GM13976 (cell line): Measurements from ENCODE around the gene STXBP5.

Source experiments
- DNase-seq: peaks from one replicate; pipeline ENCODE4 v3.0.0; 2012; ENCODE audit warnings: low spot score
- in situ Hi-C: fragments of 300-500 bp; cut with MboI; formaldehyde crosslinking; loops from one replicate; pipeline ENCODE4 v1.12.0; 2022; ENCODE audit warnings: low sequenced_read_pairs, mixed read lengths, inconsistent platforms; ENCODE audit not compliant: unreplicated experiment
- TF ChIP-seq, protein P1 (sequence below): IDR thresholded peaks from 2 replicates; pipeline ENCODE4 v1.5.1; 2012; ENCODE audit warnings: borderline replicate concordance, mild to moderate bottlenecking; ENCODE audit not compliant: insufficient read depth; ENCODE audit errors: extremely low read depth, missing control alignments, control extremely low read depth

Gene STXBP5

DNA sequence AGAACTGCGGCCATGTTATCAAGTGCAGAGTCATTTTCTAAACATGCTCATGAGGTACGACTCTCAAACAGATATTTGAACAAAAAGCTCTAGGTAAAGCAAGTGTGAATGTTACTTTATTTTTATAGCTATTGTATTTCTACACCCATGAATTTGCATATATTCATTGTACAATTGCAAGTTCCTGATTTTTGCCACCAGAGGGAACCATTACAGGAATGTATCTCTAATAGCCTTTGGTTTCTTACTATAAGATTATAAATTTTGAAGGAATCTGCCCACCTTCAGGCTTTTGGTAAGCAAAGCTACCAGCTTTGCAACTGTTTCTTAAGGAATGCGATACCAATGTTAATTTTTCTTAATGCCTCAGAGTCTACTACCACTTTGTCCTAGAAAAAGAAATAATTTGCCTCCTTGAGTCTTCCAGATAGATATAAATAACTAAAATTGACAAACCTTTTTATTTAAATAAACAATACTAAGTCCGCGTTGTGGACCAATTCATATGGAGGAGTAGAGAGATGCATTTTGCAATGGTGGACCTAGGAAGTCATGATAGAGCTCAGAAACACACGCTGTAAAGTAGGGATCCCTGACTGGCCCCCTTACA is 178.8 kb downstream of the STXBP5 start:
- no peak for DNase-seq
- TF ChIP-seq, protein P1, sequence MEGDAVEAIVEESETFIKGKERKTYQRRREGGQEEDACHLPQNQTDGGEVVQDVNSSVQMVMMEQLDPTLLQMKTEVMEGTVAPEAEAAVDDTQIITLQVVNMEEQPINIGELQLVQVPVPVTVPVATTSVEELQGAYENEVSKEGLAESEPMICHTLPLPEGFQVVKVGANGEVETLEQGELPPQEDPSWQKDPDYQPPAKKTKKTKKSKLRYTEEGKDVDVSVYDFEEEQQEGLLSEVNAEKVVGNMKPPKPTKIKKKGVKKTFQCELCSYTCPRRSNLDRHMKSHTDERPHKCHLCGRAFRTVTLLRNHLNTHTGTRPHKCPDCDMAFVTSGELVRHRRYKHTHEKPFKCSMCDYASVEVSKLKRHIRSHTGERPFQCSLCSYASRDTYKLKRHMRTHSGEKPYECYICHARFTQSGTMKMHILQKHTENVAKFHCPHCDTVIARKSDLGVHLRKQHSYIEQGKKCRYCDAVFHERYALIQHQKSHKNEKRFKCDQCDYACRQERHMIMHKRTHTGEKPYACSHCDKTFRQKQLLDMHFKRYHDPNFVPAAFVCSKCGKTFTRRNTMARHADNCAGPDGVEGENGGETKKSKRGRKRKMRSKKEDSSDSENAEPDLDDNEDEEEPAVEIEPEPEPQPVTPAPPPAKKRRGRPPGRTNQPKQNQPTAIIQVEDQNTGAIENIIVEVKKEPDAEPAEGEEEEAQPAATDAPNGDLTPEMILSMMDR = no peak
- in situ Hi-C loops = no loop called here

DNA sequence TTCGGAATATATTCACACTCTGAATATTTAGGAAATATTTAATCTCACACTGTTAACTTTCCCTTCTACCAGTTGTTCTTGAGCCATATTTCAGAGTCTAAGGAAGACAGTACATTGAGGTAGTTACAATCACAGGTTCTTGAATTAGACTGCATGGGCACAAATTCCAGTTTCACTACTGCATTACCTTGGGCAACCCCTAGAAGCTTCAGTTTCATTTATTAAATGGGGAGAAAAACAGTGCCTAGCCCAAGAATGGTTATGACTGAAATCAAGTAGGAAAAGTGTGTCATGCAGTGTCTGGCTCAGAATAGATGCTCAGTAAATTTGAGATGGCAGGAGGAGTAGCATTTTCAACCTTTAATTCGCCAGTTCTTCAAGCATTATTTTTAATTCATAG is 179.8 kb downstream of the STXBP5 start:
- in situ Hi-C loops = no loop called here
- TF ChIP-seq, protein P1 = no peak
- no peak for DNase-seq

DNA sequence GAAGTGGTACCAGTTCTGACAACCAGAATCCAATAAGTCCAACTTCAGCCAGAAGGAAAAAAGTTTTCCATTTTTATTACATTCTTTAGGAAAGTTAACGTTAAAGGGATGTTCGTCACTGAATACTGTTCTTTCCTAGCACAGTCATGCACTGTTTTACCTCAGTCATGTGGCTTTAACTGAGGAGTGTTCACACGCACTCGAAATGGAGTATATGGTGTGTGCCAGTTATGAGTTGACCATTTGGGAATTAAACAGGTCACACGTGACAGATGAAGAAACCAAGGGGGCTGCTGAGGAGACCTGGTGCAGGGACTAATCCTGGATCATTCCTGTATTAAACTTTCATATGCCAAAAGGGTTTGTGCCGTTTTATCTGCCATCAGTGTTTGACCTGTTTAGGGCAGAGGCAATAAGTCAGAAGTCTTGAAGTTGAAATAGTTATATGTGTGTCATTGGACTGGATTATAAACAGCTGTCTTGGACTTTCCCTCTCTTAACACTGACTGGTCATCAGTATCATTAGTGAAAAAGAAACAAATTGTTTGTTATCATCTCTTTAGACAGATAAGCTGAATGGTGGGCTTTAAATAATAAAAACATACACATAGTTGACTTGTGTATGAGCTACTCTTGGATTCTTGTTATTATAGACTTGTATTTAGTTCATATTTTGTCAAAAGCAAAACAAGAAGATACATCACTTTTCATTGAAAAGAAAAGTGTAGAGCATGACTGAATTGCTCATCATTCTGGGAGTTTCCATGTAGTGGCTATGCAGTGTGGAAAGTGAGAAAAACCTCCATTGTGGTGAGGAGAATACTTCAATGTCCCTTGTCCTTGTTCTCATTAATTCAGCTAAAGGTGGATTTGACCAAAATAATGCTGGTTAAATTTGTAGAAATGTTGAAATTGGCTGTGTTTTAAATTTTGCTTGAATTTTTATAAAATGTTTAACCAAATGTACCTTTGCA is 180.8 kb downstream of the STXBP5 start:
- no peak for DNase-seq
- TF ChIP-seq, protein P1 = no peak
- in situ Hi-C loops = no loop called here

DNA sequence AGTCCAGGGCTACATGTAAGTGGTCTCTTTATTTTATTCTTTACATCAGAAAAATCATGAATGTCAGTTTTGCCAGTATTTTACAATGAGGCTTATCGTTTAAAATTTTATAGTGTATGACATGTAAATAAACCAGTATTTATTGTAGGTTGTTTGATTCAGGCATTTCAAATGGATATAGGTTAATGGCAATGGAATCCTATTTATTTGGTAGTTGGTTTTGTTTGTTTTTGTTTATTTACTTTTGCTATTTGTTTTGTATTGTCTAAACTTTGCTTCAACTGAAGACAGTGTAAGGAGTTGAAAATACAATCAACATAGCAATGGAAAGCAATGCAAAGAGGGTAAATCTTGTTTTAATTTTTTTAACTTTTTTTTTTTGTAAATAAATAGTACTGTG is 185.2 kb downstream of the STXBP5 start:
- in situ Hi-C loops = no loop called here
- no peak for DNase-seq
- TF ChIP-seq, protein P1 = no peak

DNA sequence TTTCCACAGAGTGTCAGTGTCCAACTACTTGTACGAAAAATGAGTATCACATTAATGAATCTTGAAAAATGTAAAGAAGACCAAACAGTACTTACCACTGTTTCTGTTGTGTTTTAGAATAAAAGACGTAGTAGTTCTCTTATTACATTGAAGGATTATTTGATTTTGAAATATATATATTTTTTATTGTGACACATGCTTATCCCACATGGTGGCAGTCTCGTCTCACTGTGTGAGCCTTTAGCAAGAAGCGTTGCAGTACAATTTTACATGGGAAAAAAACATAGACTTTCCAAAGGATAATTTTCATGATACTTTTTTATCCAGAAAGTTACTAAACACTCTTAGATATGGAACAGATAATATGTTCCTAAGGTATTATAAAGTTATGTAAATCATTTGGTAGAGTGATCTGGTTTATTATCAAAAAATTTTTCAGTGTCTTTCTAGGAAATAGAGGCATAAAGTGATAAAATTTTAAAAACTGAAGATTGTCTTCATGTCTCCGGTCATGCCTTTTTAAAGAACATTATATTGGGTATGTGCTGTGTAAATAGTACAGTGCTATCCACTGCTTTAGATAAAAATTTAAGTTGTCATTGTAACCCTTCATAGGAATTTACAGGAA is 186.8 kb downstream of the STXBP5 start:
- in situ Hi-C loops = no loop called here
- TF ChIP-seq, protein P1 = no peak
- DNase-seq = no peak

DNA sequence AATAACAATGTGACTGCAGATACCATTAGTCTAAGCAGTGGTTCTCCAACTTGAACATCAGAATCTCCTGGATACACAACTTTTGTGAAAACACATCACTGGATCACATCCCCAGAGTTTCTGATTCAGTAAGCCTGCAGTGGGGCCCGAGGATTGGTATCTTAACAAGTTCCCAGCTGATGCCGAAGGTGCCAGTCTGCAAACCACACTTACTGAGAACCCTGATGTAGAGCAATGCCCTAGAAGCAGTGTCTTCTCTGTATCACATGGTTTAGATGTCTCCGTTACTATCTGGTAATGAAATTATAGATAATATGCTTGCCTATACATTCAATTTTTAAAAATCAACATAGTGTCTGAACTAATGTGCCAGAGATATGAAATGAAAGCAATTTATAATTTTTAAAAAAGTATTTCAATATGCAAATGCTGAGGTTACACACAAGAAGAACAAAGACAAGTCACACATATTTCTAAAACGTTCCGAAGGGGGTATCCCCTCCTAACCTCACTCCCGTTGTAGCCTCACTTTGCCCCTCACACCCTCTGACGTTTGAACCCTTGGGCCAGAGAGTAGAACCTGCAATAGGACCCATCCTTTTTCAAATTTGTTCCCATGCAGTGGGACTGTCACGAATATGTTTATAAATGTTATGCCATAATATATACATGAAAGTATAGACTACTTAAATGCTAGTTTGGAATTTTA is 188.9 kb downstream of the STXBP5 start:
- in situ Hi-C loops = no loop called here
- TF ChIP-seq, protein P1 = no peak
- no peak for DNase-seq
